Pulmonary artery endothelial cell (primary cell): ENCODE measurements around the gene ADSS2. TPM values are rescaled to one million over a fixed set of nuclear protein-coding genes. Genes with fewer than 3 reads are reported as not detected.

ENCODE experiments used
- DNase-seq: peaks from one replicate; pipeline ENCODE4 v3.0.0-alpha.2; 2011; ENCODE audit warnings: low read depth, low spot score
- total RNA-seq: library from RNA; depleted of rRNA; stranded (reverse); fragments of >200 nt; gene quantifications from 2 replicates; pipeline ENCODE4 v1.2.3, GENCODE V29; 2014

The ADSS2 gene
- total RNA-seq, 1 donor from 2014 or later, result 83.9 TPM

GRCh38 chr1:244445320-244446181 is 6.2 kb downstream of the ADSS2 start:
- no peak for DNase-seq

- DNase-seq, result no peak
These were observed 6.9 kb downstream of the ADSS2 start for GRCh38 chr1:244444854-244445253.

- no peak for DNase-seq
These were observed 8.9 kb downstream of the ADSS2 start for GRCh38 chr1:244442850-244443249.

GRCh38 chr1:244439391-244440032 is 12.2 kb downstream of the ADSS2 start:
- DNase-seq, result no peak

- DNase-seq, result no peak
These were observed 14.6 kb downstream of the ADSS2 start for GRCh38 chr1:244437086-244437468.

- DNase-seq, result peak; percentile 63
These were observed 15.2 kb downstream of the ADSS2 start for GRCh38 chr1:244436336-244437085.

- peak; percentile 57 for DNase-seq
These were observed 16.0 kb downstream of the ADSS2 start for GRCh38 chr1:244435562-244436205.

- no peak for DNase-seq
These were observed 20.5 kb downstream of the ADSS2 start for GRCh38 chr1:244431166-244431565.

GRCh38 chr1:244429818-244430217 is 21.9 kb downstream of the ADSS2 start:
- DNase-seq, result no peak

GRCh38 chr1:244427647-244428046 is 24.1 kb downstream of the ADSS2 start:
- no peak for DNase-seq

- no peak for DNase-seq
These were observed 26.9 kb downstream of the ADSS2 start for GRCh38 chr1:244424649-244425334.

GRCh38 chr1:244422174-244422573 is 29.5 kb downstream of the ADSS2 start:
- no peak for DNase-seq

GRCh38 chr1:244419024-244419423 is 32.7 kb downstream of the ADSS2 start:
- DNase-seq, result no peak

GRCh38 chr1:244414543-244414942 is 37.2 kb downstream of the ADSS2 start:
- DNase-seq, result peak; percentile 47

GRCh38 chr1:244413736-244414135 is 38.0 kb downstream of the ADSS2 start:
- no peak for DNase-seq

- DNase-seq, result no peak
These were observed 39.5 kb downstream of the ADSS2 start for GRCh38 chr1:244412176-244412575.

GRCh38 chr1:244409701-244410100 is 42.0 kb downstream of the ADSS2 start:
- no peak for DNase-seq

- DNase-seq, result no peak
These were observed 45.4 kb downstream of the ADSS2 start for GRCh38 chr1:244406337-244406736.

GRCh38 chr1:244405856-244406255 is 45.9 kb downstream of the ADSS2 start:
- no peak for DNase-seq

GRCh38 chr1:244403431-244403830 is 48.3 kb downstream of the ADSS2 start:
- DNase-seq, result no peak

GRCh38 chr1:244400974-244401373 is 50.7 kb downstream of the ADSS2 start:
- DNase-seq, result no peak
